Measurements from ENCODE around the gene CMTM1. TPM values are rescaled to one million over a fixed set of nuclear protein-coding genes. Genes with fewer than 3 reads are reported as not detected.

CMTM1 gene
- total and polyA plus RNA-seq, 4 donors = 0.41 to 7.5 (median 2.9) TPM

DNA sequence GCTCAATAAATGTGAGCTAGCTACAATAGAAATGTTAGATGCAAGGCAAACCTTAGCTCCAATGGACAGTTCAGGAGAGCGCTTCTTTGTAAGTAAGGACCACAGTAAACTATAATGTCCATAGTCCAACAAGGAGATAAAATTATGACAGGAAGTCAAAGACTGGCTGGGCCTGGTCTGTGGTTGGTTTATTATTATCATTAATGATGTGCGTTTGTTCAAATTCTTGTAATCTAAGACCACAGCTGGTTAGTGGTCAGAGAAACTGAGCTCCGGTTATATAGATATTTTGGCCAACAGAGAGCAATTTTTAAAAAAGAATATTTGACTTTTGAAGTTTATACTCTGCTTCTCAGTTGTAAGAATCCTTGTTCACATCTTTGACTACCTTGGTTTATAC, 8.3 kb downstream of the CMTM1 start:
- Histone ChIP-seq H3K27ac (ENCODE audit: low read depth in 1 of 2, low read length in 1 of 2) (no peak overlapping the region), H3K4me1 (ENCODE audit: control insufficient read depth in 5 of 5, insufficient read depth in 5 of 5, low read length in 5 of 5) (peaks cover 0 to 17% (median 12%) of the 10 kb centered on the region in 5 donors), H3K9me3 (ENCODE audit: control insufficient read depth in 4 of 4, insufficient read depth in 3 of 4, low read length in 3 of 4) (peaks cover 0 to 3% (median 0%) of the 10 kb centered on the region in 4 donors), H3K9ac (ENCODE audit: insufficient read depth in 1 of 2, low read length in 2 of 2) (no peak overlapping the region), H3K27me3 (ENCODE audit: control insufficient read depth in 3 of 3, insufficient read depth in 3 of 3, low read length in 2 of 3) (peaks cover 0 to 18% (median 15%) of the 10 kb centered on the region in 3 donors), H3K36me3 (ENCODE audit: control insufficient read depth in 4 of 4, insufficient read depth in 4 of 4, low read length in 4 of 4) (peaks cover 0 to 1% (median 0%) of the 10 kb centered on the region in 4 donors), H3K4me3 (no peak overlapping the region)
- DNase-seq (no peak), ATAC-seq (ENCODE audit: insufficient read depth, low FRiP score) (no peak)
- TF ChIP-seq, protein P1, sequence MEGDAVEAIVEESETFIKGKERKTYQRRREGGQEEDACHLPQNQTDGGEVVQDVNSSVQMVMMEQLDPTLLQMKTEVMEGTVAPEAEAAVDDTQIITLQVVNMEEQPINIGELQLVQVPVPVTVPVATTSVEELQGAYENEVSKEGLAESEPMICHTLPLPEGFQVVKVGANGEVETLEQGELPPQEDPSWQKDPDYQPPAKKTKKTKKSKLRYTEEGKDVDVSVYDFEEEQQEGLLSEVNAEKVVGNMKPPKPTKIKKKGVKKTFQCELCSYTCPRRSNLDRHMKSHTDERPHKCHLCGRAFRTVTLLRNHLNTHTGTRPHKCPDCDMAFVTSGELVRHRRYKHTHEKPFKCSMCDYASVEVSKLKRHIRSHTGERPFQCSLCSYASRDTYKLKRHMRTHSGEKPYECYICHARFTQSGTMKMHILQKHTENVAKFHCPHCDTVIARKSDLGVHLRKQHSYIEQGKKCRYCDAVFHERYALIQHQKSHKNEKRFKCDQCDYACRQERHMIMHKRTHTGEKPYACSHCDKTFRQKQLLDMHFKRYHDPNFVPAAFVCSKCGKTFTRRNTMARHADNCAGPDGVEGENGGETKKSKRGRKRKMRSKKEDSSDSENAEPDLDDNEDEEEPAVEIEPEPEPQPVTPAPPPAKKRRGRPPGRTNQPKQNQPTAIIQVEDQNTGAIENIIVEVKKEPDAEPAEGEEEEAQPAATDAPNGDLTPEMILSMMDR (IDR thresholded peaks at IDR 0.05; ENCODE audit: control extremely low read depth, extremely low read depth) = no peak
- 90% methylated on average over 3 of the region's 3 CpGs for WGBS, 2 donors

DNA sequence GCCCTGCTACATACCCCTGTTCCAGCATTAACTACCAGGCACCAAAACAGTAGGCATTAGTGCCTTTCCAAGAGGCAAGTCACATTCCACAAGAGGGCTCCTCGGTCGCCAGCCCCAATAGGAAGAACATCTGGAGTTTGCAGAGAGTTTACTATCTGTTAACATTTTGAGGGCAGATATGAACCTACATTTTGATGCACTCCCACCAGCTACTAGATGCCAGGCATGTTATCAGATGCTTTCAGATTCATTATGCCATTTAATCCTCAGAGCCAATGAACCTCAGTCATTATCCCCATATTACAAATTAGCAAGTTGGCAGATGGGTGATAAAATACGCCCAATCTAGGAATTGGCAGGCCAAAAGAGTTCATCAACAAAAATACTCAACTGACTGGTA, 8.8 kb downstream of the CMTM1 start:
- Histone ChIP-seq H3K27me3 (ENCODE audit: control insufficient read depth in 3 of 3, insufficient read depth in 3 of 3, low read length in 2 of 3) (peaks cover 0 to 19% (median 15%) of the 10 kb centered on the region in 3 donors), H3K27ac (ENCODE audit: low read depth in 1 of 2, low read length in 1 of 2) (no peak overlapping the region), H3K9ac (ENCODE audit: insufficient read depth in 1 of 2, low read length in 2 of 2) (no peak overlapping the region), H3K4me3 (no peak overlapping the region), H3K36me3 (ENCODE audit: control insufficient read depth in 4 of 4, insufficient read depth in 4 of 4, low read length in 4 of 4) (peaks cover 0 to 1% (median 0%) of the 10 kb centered on the region in 4 donors), H3K9me3 (ENCODE audit: control insufficient read depth in 4 of 4, insufficient read depth in 3 of 4, low read length in 3 of 4) (peaks cover 0 to 3% (median 0%) of the 10 kb centered on the region in 4 donors), H3K4me1 (ENCODE audit: control insufficient read depth in 5 of 5, insufficient read depth in 5 of 5, low read length in 5 of 5) (peaks cover 0 to 17% (median 10%) of the 10 kb centered on the region in 5 donors)
- ATAC-seq (ENCODE audit: insufficient read depth, low FRiP score) (no peak), DNase-seq (no peak)
- 92 to 98% methylated on average over 3 of the region's 3 CpGs for WGBS, 2 donors
- TF ChIP-seq, protein P1 (IDR thresholded peaks at IDR 0.05; ENCODE audit: control extremely low read depth, extremely low read depth) = no peak

DNA sequence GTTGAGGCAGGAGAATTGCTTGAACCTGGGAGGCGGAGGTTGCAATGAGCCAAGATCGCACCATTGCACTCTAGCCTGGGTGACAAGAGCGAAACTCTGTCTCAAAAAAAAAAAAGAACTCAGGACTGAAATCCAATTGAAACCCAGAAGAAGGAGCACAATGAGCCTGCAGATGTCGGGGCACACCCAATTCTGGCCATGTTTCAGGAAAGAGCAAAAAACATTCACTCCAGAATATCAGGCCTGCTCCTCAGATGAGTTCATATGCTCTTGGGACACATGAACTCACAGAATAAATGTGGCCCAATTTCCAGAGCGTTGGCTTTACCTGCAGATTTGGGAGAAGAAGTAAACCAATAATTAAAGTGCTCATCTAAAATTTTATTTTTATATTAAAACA, 10.1 kb downstream of the CMTM1 start:
- Histone ChIP-seq H3K4me1 (ENCODE audit: control insufficient read depth in 5 of 5, insufficient read depth in 5 of 5, low read length in 5 of 5) (peaks cover 0 to 17% (median 10%) of the 10 kb centered on the region in 5 donors), H3K9me3 (ENCODE audit: control insufficient read depth in 4 of 4, insufficient read depth in 3 of 4, low read length in 3 of 4) (peaks cover 0 to 3% (median 0%) of the 10 kb centered on the region in 4 donors), H3K27me3 (ENCODE audit: control insufficient read depth in 3 of 3, insufficient read depth in 3 of 3, low read length in 2 of 3) (peaks cover 0 to 19% (median 15%) of the 10 kb centered on the region in 3 donors), H3K36me3 (ENCODE audit: control insufficient read depth in 4 of 4, insufficient read depth in 4 of 4, low read length in 4 of 4) (peaks cover 0 to 1% (median 0%) of the 10 kb centered on the region in 4 donors), H3K27ac (ENCODE audit: low read depth in 1 of 2, low read length in 1 of 2) (no peak overlapping the region), H3K9ac (ENCODE audit: insufficient read depth in 1 of 2, low read length in 2 of 2) (no peak overlapping the region), H3K4me3 (no peak overlapping the region)
- no peak for DNase-seq
- WGBS, 2 donors = 84 to 91% methylated on average over 5 of the region's 5 CpGs
- ATAC-seq (ENCODE audit: insufficient read depth, low FRiP score) = no peak
- TF ChIP-seq, protein P1 (IDR thresholded peaks at IDR 0.05; ENCODE audit: control extremely low read depth, extremely low read depth) = no peak

Data from lung (tissue), 12 donors.